HepG2 (cell line): ENCODE results near the gene SLC22A23. TPM values are rescaled to one million over a fixed set of nuclear protein-coding genes. Genes with fewer than 3 reads are reported as not detected.
A peak's percentile ranks its signal among the peaks of the same experiment; 100 is the strongest.

ENCODE experiments used
- ATAC-seq: fragments of 200-7000 bp; cut with Tn5 transposase; 3 replicates; pipeline ENCODE4 v1.9.1; 2020; ENCODE audit warnings: mild to moderate bottlenecking, moderate library complexity
- BruUV-seq: library from RNA; stranded (reverse); fragments of 400-500 nt; replicated peaks from 2 replicates; lab custom pipeline; 2021; lab: Mats Ljungman, UMichigan
- CTCF ChIA-PET: fragments of 300-600 bp; formaldehyde crosslinking; extraction: SDS; loops from one replicate; lab custom pipeline; 2021; ENCODE audit warnings: low total read pairs, inconsistent platforms, low intra/inter-chr PET ratio; lab: Yijun Ruan, JAX
- POLR2A ChIA-PET: fragments of 350-600 bp; sonication (Branson Sonifier 250); formaldehyde crosslinking; loops from one replicate; lab custom pipeline; 2020; ENCODE audit warnings: antibody characterized with exemption, inconsistent platforms; lab: Yijun Ruan, JAX
- DNase-seq: peaks from one replicate; pipeline ENCODE4 v3.0.0-alpha.2; 2015; ENCODE audit warnings: low spot score
- FAIRE-seq: peaks from 3 replicates; lab custom pipeline; 2011; peaks lifted over from hg19 to GRCh38; lab: Jason Lieb, UNC
- H2AFZ ChIP-seq: one replicate; pipeline ENCODE4 v1.6.1; 2011; ENCODE audit warnings: low read length, inconsistent platforms
- H3K27ac ChIP-seq: fragments of 300-600 bp; 3 replicates; pipeline ENCODE4 v1.8.0; 2011; ENCODE audit warnings: mixed run types, mild to moderate bottlenecking, mixed read lengths, low read length, inconsistent platforms; ENCODE audit not compliant: insufficient read depth; ENCODE audit errors: extremely low read length
- H3K27me3 ChIP-seq, 2 experiments: fragments of 200-600 bp in 1 of 2; 2 replicates in 1 of 2; 3 replicates in 1 of 2; pipeline versions ENCODE4 v1.6.0 to v1.8.0; 2011; ENCODE audit warnings: low read length in 2 of 2, mild to moderate bottlenecking in 2 of 2, moderate library complexity in 2 of 2, inconsistent platforms in 1 of 2; ENCODE audit not compliant: insufficient read depth in 2 of 2, control insufficient read depth in 1 of 2
- H3K36me3 ChIP-seq, 2 experiments: fragments of 200-600 bp in 1 of 2; replicated peaks in 1 of 2; 2 replicates in 1 of 2; 3 replicates in 1 of 2; pipeline versions ENCODE4 v1.5.1 to v1.8.0; 2011; ENCODE audit warnings: low read length in 2 of 2, inconsistent platforms in 1 of 2; ENCODE audit not compliant: insufficient read depth in 2 of 2, control insufficient read depth in 1 of 2
- H3K4me1 ChIP-seq: 2 replicates; pipeline ENCODE4 v1.5.1; 2012; ENCODE audit warnings: low read length, inconsistent platforms; ENCODE audit not compliant: insufficient read depth
- H3K4me2 ChIP-seq: 2 replicates; pipeline ENCODE4 v1.6.0; 2011; ENCODE audit warnings: low read depth, low read length, inconsistent platforms
- H3K4me3 ChIP-seq, 3 experiments: fragments of 200-600 bp in 1 of 3; sonication (generic), shearing (Covaris generic) in 1 of 3; replicated peaks in 1 of 3; 2 replicates each; pipeline ENCODE4 v1.5.1; 2011 to 2016; ENCODE audit warnings: low read length in 3 of 3, inconsistent platforms in 2 of 3, low read depth in 2 of 3, mild to moderate bottlenecking in 2 of 3, control low read depth in 1 of 3, mixed read lengths in 1 of 3; ENCODE audit not compliant: insufficient read depth in 1 of 3
- H3K79me2 ChIP-seq: one replicate; pipeline ENCODE4 v1.6.1; 2011; ENCODE audit warnings: low read length, inconsistent platforms; ENCODE audit not compliant: insufficient read depth
- H3K9ac ChIP-seq: 2 replicates; pipeline ENCODE4 v1.6.0; 2011; ENCODE audit warnings: mild to moderate bottlenecking, low read depth, low read length, inconsistent platforms; ENCODE audit not compliant: insufficient read depth
- H3K9me3 ChIP-seq: 2 replicates; pipeline ENCODE4 v1.5.1; 2012; ENCODE audit warnings: mild to moderate bottlenecking, low read length
- H4K20me1 ChIP-seq: 2 replicates; pipeline ENCODE4 v1.6.0; 2011; ENCODE audit warnings: inconsistent platforms, mild to moderate bottlenecking, low read length, moderate library complexity; ENCODE audit not compliant: insufficient read depth
- ATF7 ChIP-seq, 2 experiments: fragments of 450-650 bp in 1 of 2; sonication (generic) in 1 of 2; formaldehyde crosslinking in 1 of 2; IDR thresholded peaks; 2 replicates each; pipeline versions ENCODE4 v1.4.0 to v1.6.1; 2016 to 2020; ENCODE audit warnings: antibody characterized with exemption in 1 of 2, mild to moderate bottlenecking in 1 of 2, missing genetic modification reagents in 1 of 2
- CREB1 ChIP-seq, 2 experiments: fragments of 450-650 bp in 1 of 2; IDR thresholded peaks; 2 replicates each; pipeline ENCODE4 v1.6.1; 2016 to 2017; ENCODE audit warnings: control low read depth in 1 of 2, mild to moderate bottlenecking in 1 of 2, missing compliant biosample characterization in 1 of 2, missing genetic modification characterization in 1 of 2
- DZIP1 ChIP-seq: sonication (generic); formaldehyde crosslinking; IDR thresholded peaks from 2 replicates; pipeline ENCODE4 v1.5.0; 2020; ENCODE audit warnings: mild to moderate bottlenecking, missing genetic modification reagents
- ZFP1 ChIP-seq: IDR thresholded peaks from 2 replicates; pipeline ENCODE4 v1.6.1; 2016
- ZNF12 ChIP-seq: sonication (generic); formaldehyde crosslinking; IDR thresholded peaks from 2 replicates; pipeline ENCODE4 v1.5.0; 2020; ENCODE audit warnings: missing genetic modification reagents
- WGBS: methylation state at CpG from one replicate; pipeline ENCODE4 v1.1.6; 2017; ENCODE audit warnings: low lambda C conversion rate; 5-methylcytosine and 5-hydroxymethylcytosine counted together
- in situ Hi-C: cut with HindIII; loops from 2 replicates; pipeline ENCODE4 v1.10.0; 2017; ENCODE audit warnings: low pct_unique_long_range_greater_than_20kb; ENCODE audit not compliant: extremely low pct_ligation_motif_present
- intact Hi-C: fragments of 100-400 bp; cut with micrococcal nuclease; formaldehyde crosslinking; loops from one replicate; pipeline ENCODE4 v1.10.0; 2022; ENCODE audit not compliant: unreplicated experiment
- polyA plus RNA-seq, 8 experiments: library from polyadenylated mRNA; depleted of rRNA in 3 of 8; stranded (reverse) in 7 of 8; unstranded in 1 of 8; fragments of >200 nt; fragmentation: Illumina TruSeq in 4 of 8; extraction: Trizol in 4 of 8; gene quantifications; 2 replicates each; pipeline versions ENCODE4 v1.2.1 to v1.2.3, GENCODE V29; 2011 to 2016; ENCODE audit warnings: low read depth in 4 of 8, missing spikeins in 1 of 8, mixed read lengths in 1 of 8; ENCODE audit not compliant: insufficient read depth in 1 of 8
- total RNA-seq, 5 experiments: library from RNA; depleted of rRNA; stranded (reverse); fragments of >200 nt; fragmentation: Illumina TruSeq; extraction: Trizol; gene quantifications; 2 replicates each; pipeline ENCODE4 v1.2.3, GENCODE V29; 2016; ENCODE audit warnings: low read depth in 1 of 5

The SLC22A23 gene
- total and polyA plus RNA-seq, 2 of the 13 experiments (the other 11 are each of a cell fraction or from before 2014, with no cell fraction given): 11.8 to 17.5 TPM

- H2AFZ ChIP-seq: no peak overlapping the region
- FAIRE-seq: no peak
- H3K4me3 ChIP-seq: no peak overlapping the region
- CTCF ChIA-PET: no interaction called here
- BruUV-seq: no TSS peak
- intact Hi-C loops: no loop called here
- TF ChIP-seq ZNF12: peak; percentile 89
- peak; percentile 100 for TF ChIP-seq ZFP1 (CRISPR knock-in tag)
- no peak for TF ChIP-seq DZIP1 (CRISPR knock-in tag)
- TF ChIP-seq ATF7 (IDR thresholded peaks at IDR 0.05): peak; percentile 47
- TF ChIP-seq ATF7 (CRISPR knock-in tag; IDR thresholded peaks at IDR 0.05): no peak
- 0 out of 2 replicates have a peak, but pooled peaks have one; percentile 4 for TF ChIP-seq CREB1 (IDR thresholded peaks at IDR 0.05)
- TF ChIP-seq CREB1 (CRISPR knock-in tag; IDR thresholded peaks at IDR 0.05): no peak
- TF ChIP-seq, all 625 proteins: peak for 4
- POLR2A ChIA-PET: interaction anchor here (0.7 to 1.2 kb wide), 3 partner anchors 13 to 177 kb away, joined by 3 to 4 read pairs (median 4); no protein-coding TSS in a partner anchor
- Histone ChIP-seq H3K4me2 (no peak overlapping the region), H3K79me2 (no peaks in the 10 kb centered on the region), H3K27me3 (peaks cover 9 to 45% of the 10 kb centered on the region in 2 experiments; a peak in 4 of 5 replicates), H3K4me1 (peaks cover 42% of the 10 kb centered on the region), H3K9me3 (no peaks in the 10 kb centered on the region), H4K20me1 (no peaks in the 10 kb centered on the region), H3K27ac (no peak overlapping the region), H3K36me3 (no peaks in the 10 kb centered on the region), H3K9ac (no peak overlapping the region)
- 64% methylated on average over 8 of the region's 8 CpGs for WGBS
- in situ Hi-C loops: no loop called here
- DNase-seq (no peak), ATAC-seq (no peak)
Observed at GRCh38 chr6:3244003-3244831, 212.6 kb downstream of the SLC22A23 start.
